Measurements from ENCODE around the gene LYRM2.

Gene LYRM2

GRCh38 chr6:89555031-89555430, 83.5 kb downstream of the LYRM2 start:
- DNase-seq (ENCODE audit: low read depth) = no peak

- no peak for DNase-seq (ENCODE audit: low read depth)
Measured at GRCh38 chr6:89554106-89554505, 84.4 kb downstream of the LYRM2 start.

GRCh38 chr6:89553431-89553830, 85.1 kb downstream of the LYRM2 start:
- no peak for DNase-seq (ENCODE audit: low read depth)

GRCh38 chr6:89547281-89547680, 91.3 kb downstream of the LYRM2 start:
- no peak for DNase-seq (ENCODE audit: low read depth)

GRCh38 chr6:89542866-89543265, 95.7 kb downstream of the LYRM2 start:
- no peak for DNase-seq (ENCODE audit: low read depth)

- DNase-seq (ENCODE audit: low read depth) = no peak
Measured at GRCh38 chr6:89542081-89542857, 96.3 kb downstream of the LYRM2 start.

- no peak for DNase-seq (ENCODE audit: low read depth)
Measured at GRCh38 chr6:89539779-89540178, 98.8 kb downstream of the LYRM2 start.

GRCh38 chr6:89536231-89536630, 102.3 kb downstream of the LYRM2 start:
- DNase-seq (ENCODE audit: low read depth) = no peak

- DNase-seq (ENCODE audit: low read depth) = no peak
Measured at GRCh38 chr6:89530982-89531381, 107.6 kb downstream of the LYRM2 start.

GRCh38 chr6:89528866-89529265, 109.7 kb downstream of the LYRM2 start:
- DNase-seq (ENCODE audit: low read depth) = no peak

GRCh38 chr6:89527634-89528033, 110.9 kb downstream of the LYRM2 start:
- no peak for DNase-seq (ENCODE audit: low read depth)

- no peak for DNase-seq (ENCODE audit: low read depth)
Measured at GRCh38 chr6:89526563-89526869, 112.0 kb downstream of the LYRM2 start.

GRCh38 chr6:89525786-89526562, 112.6 kb downstream of the LYRM2 start:
- no peak for DNase-seq (ENCODE audit: low read depth)

- no peak for DNase-seq (ENCODE audit: low read depth)
Measured at GRCh38 chr6:89522778-89523177, 115.8 kb downstream of the LYRM2 start.

- DNase-seq (ENCODE audit: low read depth) = no peak
Measured at GRCh38 chr6:89520736-89521135, 117.8 kb downstream of the LYRM2 start.

- DNase-seq (ENCODE audit: low read depth) = no peak
Measured at GRCh38 chr6:89518352-89519055, 120.0 kb downstream of the LYRM2 start.
